Erythroblast (primary cell): ENCODE measurements around the gene NOL4L.

Experiments used
- GATA1 ChIP-seq: IDR thresholded peaks from 2 replicates; pipeline ENCODE4 v1.6.1; 2011; ENCODE audit warnings: low read depth, mild to moderate bottlenecking, control low read depth, low read length, moderate library complexity
- POLR2A ChIP-seq: IDR thresholded peaks from 2 replicates; pipeline ENCODE4 v1.6.1; 2011; ENCODE audit warnings: mild to moderate bottlenecking, low read length

- TF ChIP-seq POLR2A (no peak), GATA1 (no peak)
Observed at GRCh38 chr20:32535316-32535952, 49.7 kb downstream of the NOL4L start.
